CD4-positive, alpha-beta T cell treated with Interleukin-21 for 1 hour (primary cell): ENCODE data around the gene CLECL1.
"Not testable (repeated sequence)": the region's sequence is repeated elsewhere in the genome, so short reads cannot be mapped to it uniquely, and the experiment has no call there.

ENCODE experiments used
- DNase-seq: peaks from one replicate; pipeline ENCODE4 v3.0.0-alpha.2; 2020

CLECL1 gene

GRCh38 chr12:9719790-9720189 lies 13.1 kb downstream of the CLECL1 start:
- no peak for DNase-seq

GRCh38 chr12:9718968-9719367 lies 13.9 kb downstream of the CLECL1 start:
- no peak for DNase-seq

GRCh38 chr12:9717070-9717925 lies 15.6 kb downstream of the CLECL1 start:
- DNase-seq, result no peak

- not testable (repeated sequence) for DNase-seq
Observed at GRCh38 chr12:9713032-9713558, 19.8 kb downstream of the CLECL1 start.

GRCh38 chr12:9711664-9712063 lies 21.2 kb downstream of the CLECL1 start:
- no peak for DNase-seq

GRCh38 chr12:9710584-9711375 lies 22.1 kb downstream of the CLECL1 start:
- no peak for DNase-seq

GRCh38 chr12:9708853-9709252 lies 24.0 kb downstream of the CLECL1 start:
- no peak for DNase-seq

- peak; percentile 82 for DNase-seq
Observed at GRCh38 chr12:9707864-9708808, 24.8 kb downstream of the CLECL1 start.

- peak; percentile 35 for DNase-seq
Observed at GRCh38 chr12:9707356-9707755, 25.5 kb downstream of the CLECL1 start.

GRCh38 chr12:9706086-9706685 lies 26.7 kb downstream of the CLECL1 start:
- DNase-seq, result no peak

GRCh38 chr12:9704561-9704960 lies 28.3 kb downstream of the CLECL1 start:
- not testable (repeated sequence) for DNase-seq

GRCh38 chr12:9702255-9702654 lies 30.6 kb downstream of the CLECL1 start:
- DNase-seq, result peak; percentile 73

GRCh38 chr12:9701380-9702154 lies 31.3 kb downstream of the CLECL1 start:
- DNase-seq, result no peak

- DNase-seq, result no peak
Observed at GRCh38 chr12:9700606-9700956, 32.3 kb downstream of the CLECL1 start.

- no peak for DNase-seq
Observed at GRCh38 chr12:9699898-9700605, 32.8 kb downstream of the CLECL1 start.

- DNase-seq, result no peak
Observed at GRCh38 chr12:9699269-9699897, 33.5 kb downstream of the CLECL1 start.

- no peak for DNase-seq
Observed at GRCh38 chr12:9698681-9699080, 34.2 kb downstream of the CLECL1 start.

- no peak for DNase-seq
Observed at GRCh38 chr12:9697619-9698018, 35.3 kb downstream of the CLECL1 start.

GRCh38 chr12:9695661-9696060 lies 37.2 kb downstream of the CLECL1 start:
- not testable (repeated sequence) for DNase-seq

- DNase-seq, result not testable (repeated sequence)
Observed at GRCh38 chr12:9695150-9695549, 37.7 kb downstream of the CLECL1 start.
